Choroid plexus epithelial cell (primary cell): ENCODE results near the gene LAMC1.
A peak's percentile ranks its signal among the peaks of the same experiment; 100 is the strongest.

Source experiments
- DNase-seq: peaks from one replicate; pipeline ENCODE4 v3.0.0-alpha.2; 2010; ENCODE audit warnings: low read depth
- H3K4me3 ChIP-seq: 2 replicates; pipeline ENCODE4 v1.5.1; 2011; ENCODE audit warnings: low read depth, mild to moderate bottlenecking, control low read depth, low read length, moderate library complexity
- TF ChIP-seq, protein P1 (sequence below): conservative IDR thresholded peaks from 2 replicates; pipeline ENCODE4 v1.5.1; 2011; ENCODE audit warnings: low read depth, mild to moderate bottlenecking, control low read depth, inconsistent platforms, low read length, moderate library complexity

The LAMC1 gene

GRCh38 chr1:183080406-183080805 lies 57.2 kb downstream of the LAMC1 start:
- TF ChIP-seq, protein P1, sequence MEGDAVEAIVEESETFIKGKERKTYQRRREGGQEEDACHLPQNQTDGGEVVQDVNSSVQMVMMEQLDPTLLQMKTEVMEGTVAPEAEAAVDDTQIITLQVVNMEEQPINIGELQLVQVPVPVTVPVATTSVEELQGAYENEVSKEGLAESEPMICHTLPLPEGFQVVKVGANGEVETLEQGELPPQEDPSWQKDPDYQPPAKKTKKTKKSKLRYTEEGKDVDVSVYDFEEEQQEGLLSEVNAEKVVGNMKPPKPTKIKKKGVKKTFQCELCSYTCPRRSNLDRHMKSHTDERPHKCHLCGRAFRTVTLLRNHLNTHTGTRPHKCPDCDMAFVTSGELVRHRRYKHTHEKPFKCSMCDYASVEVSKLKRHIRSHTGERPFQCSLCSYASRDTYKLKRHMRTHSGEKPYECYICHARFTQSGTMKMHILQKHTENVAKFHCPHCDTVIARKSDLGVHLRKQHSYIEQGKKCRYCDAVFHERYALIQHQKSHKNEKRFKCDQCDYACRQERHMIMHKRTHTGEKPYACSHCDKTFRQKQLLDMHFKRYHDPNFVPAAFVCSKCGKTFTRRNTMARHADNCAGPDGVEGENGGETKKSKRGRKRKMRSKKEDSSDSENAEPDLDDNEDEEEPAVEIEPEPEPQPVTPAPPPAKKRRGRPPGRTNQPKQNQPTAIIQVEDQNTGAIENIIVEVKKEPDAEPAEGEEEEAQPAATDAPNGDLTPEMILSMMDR = no peak
- peak; percentile 40 for DNase-seq
- H3K4me3 ChIP-seq = no peak overlapping the region

DNA sequence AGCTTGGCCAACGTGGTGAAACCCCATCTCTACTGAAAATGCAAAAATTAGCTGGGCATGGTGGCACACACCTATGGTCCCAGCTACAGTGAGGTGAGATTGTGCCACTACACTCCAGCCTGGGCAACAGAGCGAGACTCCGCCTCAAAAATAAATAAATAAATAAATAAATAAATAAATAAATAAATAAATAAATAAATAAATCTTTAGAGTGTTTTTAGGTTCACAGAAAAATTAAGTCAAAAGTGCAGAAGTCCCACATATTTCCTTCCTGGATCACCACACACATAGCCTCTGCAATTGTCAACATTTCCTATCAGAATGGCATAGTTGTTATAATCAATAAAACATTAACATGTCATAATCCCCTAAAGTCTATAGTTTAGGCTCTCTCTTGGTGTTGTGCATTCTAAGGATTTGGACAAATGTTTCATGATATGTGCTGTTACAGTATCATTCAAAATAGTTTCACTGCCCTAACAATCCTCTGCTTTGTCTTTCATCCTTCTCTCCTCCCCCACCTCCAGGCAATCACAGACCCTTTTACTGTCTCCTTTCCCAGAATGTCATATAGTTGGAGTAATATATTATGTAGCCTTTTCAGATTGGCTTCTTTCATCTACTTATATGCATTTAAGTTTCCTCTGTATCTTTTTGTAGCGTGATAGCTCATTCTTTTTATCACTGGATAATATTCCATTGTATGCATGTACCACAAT lies 58.3 kb downstream of the LAMC1 start:
- no peak overlapping the region for H3K4me3 ChIP-seq
- no peak for DNase-seq
- TF ChIP-seq, protein P1 = no peak

GRCh38 chr1:183082650-183083049 lies 59.4 kb downstream of the LAMC1 start:
- TF ChIP-seq, protein P1 = no peak
- DNase-seq = no peak
- no peak overlapping the region for H3K4me3 ChIP-seq

DNA sequence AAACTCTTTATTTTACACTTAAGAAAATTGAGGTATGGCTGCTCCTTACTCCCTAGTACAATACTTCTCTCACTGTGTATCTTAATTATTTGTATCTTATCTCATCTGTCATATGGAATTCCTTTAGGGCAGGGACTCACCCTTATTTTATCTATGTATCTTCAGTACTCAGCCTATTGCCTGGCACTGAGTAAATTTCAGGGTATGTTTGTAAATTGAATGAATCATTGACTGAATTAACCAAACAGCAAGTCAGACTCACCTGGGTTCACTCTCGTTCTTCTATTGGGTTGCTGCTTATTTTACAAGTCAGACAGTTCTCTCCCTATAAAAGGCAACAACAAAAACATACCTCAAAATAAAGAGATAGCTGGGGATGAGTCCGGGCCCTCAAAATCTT lies 63.8 kb downstream of the LAMC1 start:
- TF ChIP-seq, protein P1 = no peak
- no peak for DNase-seq
- no peak overlapping the region for H3K4me3 ChIP-seq

GRCh38 chr1:183089025-183089639 lies 65.9 kb downstream of the LAMC1 start:
- no peak for DNase-seq
- TF ChIP-seq, protein P1 = no peak
- H3K4me3 ChIP-seq = no peak overlapping the region

DNA sequence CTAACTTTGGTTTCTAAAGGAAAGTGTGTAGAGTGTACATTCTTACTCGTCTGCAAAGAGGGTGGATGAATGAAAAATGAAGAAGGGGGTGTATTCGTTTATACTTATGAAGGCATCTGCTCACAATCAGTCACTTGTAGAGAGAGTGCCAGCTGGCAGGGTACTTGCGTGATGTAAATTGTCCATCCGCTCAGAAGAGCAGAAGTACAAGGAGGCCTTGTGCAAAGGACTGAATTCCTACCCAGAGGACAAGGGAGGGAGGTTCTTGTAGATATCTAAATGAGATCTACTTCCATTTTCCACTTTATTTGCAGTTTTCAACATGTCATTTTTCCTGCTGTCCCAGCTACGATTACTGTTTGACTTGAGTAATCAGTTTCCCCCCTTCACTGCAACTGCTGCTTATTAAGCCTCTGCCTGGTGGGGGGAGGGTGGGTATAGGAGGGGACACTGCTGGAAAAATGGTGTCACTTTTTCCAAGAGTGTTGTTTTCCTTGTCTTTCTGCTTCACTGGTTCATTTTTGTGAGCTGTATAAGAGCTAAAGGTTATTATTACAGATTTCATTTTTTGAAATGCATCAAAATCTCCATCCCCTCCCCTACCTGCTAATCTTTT lies 67.3 kb downstream of the LAMC1 start:
- no peak overlapping the region for H3K4me3 ChIP-seq
- no peak for DNase-seq
- TF ChIP-seq, protein P1 = no peak
